ENCODE measurements around the gene SEMA6C.
"Not testable (repeated sequence)": the region's sequence is repeated elsewhere in the genome, so short reads cannot be mapped to it uniquely, and the experiment has no call there.

The SEMA6C gene

DNA sequence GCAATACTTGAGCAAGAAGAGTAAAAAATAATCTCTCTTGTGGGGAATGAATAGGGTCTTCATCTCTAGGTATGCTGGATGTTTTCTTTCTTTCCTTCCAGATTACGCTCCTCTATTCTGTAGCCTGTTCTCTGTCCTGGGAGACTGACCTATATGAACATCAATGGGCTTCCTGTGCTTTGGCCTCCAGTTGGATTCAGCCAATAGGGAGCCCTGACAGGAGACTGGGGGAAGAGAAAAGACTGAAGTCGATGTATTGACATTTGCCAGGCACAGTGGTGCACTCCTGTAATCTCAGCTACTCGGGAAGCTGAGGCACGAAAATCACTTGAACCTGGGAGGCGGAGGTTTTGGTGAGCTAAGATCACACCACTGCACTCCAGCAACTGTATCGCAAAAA is 17.6 kb downstream of the SEMA6C start:
- no peak for DNase-seq

GRCh38 chr1:151124763-151125403 is 21.5 kb downstream of the SEMA6C start:
- no peak for DNase-seq

DNA sequence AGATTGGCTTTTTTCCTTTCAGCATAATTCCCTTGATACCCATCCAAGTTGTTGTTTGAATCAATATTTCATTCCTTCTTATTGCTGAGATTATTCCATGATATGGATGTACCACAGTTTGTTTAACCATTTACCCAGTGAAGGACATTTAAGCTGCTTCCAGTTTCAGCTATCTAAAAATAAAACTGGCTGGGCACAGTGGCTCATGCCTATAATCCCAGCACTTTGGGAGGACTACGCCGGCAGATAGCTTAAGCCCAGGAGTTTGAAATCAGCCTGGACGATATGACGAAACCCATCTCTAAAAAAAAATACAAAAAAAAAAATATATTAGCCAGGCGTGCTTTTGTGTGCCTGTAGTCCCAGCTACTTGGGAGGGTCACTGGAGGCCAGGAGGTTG is 32.6 kb downstream of the SEMA6C start:
- no peak for DNase-seq

DNA sequence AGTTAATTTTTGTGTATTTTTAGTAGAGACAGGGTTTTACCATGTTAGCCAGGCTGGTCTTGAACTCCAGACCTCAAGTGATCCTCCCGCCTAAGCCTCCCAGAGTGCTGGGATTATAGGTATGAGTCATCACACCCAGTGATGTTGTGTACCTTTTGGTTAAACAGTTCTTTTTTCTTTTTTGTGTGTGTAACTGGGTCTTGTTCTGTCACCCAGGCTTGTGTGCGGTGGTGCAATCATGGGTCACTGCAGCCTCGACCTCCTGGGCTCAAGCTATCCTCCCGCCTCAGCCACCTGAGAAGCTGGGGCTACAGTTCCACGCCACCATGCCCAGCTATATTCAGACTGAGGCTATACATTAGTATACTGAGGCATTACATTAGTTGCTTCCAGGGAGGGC is 38.1 kb downstream of the SEMA6C start:
- no peak for DNase-seq

- DNase-seq, result no peak
These were observed 39.5 kb downstream of the SEMA6C start for GRCh38 chr1:151106894-151107293.

DNA sequence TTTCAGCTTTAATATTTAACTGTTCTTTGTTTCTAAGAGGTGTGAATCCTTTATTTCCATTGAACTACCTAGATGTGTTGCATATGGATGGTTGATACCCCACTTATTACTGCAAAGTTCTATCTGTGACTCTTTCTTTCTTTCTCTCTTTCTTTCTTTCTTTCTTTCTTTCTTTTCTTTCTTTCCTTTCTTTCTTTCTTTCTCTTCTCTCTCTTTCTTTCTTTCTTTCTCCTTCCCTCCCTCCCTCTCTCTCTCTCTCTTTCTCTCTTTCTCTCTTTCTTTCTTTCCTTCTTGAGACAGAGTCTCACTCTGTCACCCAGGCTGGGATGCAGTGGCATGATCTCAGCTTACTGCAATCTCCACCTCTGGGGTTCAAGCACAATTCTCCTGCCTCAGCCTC is 41.8 kb downstream of the SEMA6C start:
- no peak for DNase-seq

DNA sequence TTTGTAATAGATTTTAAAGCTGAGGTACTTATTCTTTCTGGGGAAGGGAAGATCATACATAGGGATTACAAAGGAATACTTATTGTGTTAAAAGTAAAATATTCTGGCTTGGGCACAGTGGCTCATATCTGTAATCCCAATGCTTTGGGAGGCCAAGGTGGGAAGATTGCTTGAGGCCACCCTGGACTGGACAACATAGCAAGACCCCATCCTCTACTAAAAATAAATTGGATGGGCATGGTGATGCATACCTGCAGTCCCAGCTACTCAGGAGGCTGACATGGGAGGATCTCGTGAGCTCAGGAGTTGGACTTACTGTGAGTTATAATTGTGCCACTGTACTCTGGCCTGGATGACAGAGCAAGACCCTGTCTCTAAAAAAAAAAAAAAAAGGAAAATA is 48.3 kb downstream of the SEMA6C start:
- no peak for DNase-seq

DNA sequence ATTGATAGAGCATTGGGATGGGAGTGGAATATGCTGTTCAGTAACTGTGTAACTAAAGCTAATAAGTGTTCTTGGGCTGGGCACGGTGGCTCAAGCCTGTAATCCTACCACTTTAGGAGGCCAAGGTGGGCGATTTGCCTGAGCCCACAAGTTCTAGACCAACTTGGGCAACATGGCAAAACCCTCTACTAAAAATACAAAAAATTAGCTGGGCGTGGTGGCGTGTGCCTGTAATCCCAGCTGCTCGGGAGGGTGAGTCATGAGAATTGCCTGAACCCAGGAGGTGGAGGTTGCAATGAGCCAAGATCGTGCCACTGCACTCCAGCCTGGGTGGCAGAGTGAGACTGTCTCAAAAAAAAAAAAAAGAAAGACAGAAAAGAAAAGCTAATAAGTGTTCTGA is 49.0 kb downstream of the SEMA6C start:
- DNase-seq, result not testable (repeated sequence)

DNA sequence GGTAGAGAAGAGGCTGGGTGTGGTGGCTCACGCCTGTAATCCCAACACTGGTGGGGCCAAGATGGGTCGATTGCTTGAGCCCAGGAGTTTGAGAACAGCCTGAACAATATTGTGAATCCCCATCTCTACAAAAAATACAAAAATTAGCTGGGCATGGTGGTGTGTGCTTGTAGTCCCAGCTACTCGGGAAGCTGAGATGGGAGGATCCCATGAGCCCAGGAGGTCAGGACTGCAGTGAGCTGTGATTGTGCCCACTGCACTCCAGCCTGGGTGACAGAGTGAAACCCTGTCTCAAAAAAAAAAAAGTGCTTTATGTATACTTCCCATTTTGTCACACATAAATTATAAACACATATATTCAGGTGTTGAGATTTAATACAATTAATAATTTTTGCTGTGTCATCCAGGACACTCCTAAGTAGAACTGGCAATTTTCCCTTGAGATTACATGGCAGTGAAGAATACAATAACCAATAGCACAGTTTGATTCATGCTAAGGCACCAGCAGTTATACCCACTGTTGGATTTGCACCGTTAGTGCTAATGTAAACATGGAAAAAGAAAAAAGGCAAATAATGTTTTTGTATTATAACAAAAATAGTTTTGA is 60.4 kb downstream of the SEMA6C start:
- no peak for DNase-seq

Data from stimulated activated naive CD4-positive, alpha-beta T cell treated with Interleukin-2 at 50 U/mL for 16 hours (primary cell).